AG04450 (cell line): Measurements from ENCODE around the gene DKK2. TPM values are rescaled to one million over a fixed set of nuclear protein-coding genes. Genes with fewer than 3 reads are reported as not detected.

ENCODE experiments used
- CTCF ChIA-PET: fragments of 300-600, 350-600 bp; formaldehyde crosslinking; extraction: SDS; loops from one replicate; lab custom pipeline; 2022; ENCODE audit warnings: antibody characterized with exemption, inconsistent platforms; lab: Charles Lee
- POLR2A ChIA-PET: fragments of 350-600 bp; formaldehyde crosslinking; extraction: SDS; loops from one replicate; lab custom pipeline; 2021; ENCODE audit warnings: antibody characterized with exemption, inconsistent platforms; lab: Yijun Ruan, JAX
- DNase-seq: peaks from one replicate; pipeline ENCODE4 v3.0.0-alpha.2; 2011; ENCODE audit warnings: low read depth, low spot score
- H3K27ac ChIP-seq: one replicate; pipeline ENCODE4 v1.5.1; 2012; ENCODE audit warnings: low read depth, low read length, control low read depth
- H3K27me3 ChIP-seq: one replicate; pipeline ENCODE4 v1.6.0; 2012; ENCODE audit warnings: low read length; ENCODE audit not compliant: control insufficient read depth, insufficient read depth
- H3K4me3 ChIP-seq: 2 replicates; pipeline ENCODE4 v1.5.1; 2011; ENCODE audit warnings: mild to moderate bottlenecking, low read depth, low read length, control low read depth
- H3K9me3 ChIP-seq: 2 replicates; pipeline ENCODE4 v1.5.1; 2012; ENCODE audit warnings: low read length; ENCODE audit not compliant: control insufficient read depth, insufficient read depth
- CTCF ChIP-seq: IDR thresholded peaks from 2 replicates; pipeline ENCODE4 v1.5.1; 2011; ENCODE audit warnings: low read depth, low read length, control low read depth, inconsistent platforms
- polyA plus RNA-seq: library from polyadenylated mRNA; depleted of rRNA; stranded (reverse); fragments of >200 nt; gene quantifications from 2 replicates; pipeline ENCODE4 v1.2.3, GENCODE V29; 2011

DKK2 gene
- polyA plus RNA-seq, 1 experiment, result 0.74 TPM

- ChIA-PET POLR2A (no interaction called here), CTCF (no interaction called here)
- Histone ChIP-seq H3K4me3 (no peak overlapping the region), H3K9me3 (no peaks in the 10 kb centered on the region), H3K27me3 (no peaks in the 10 kb centered on the region), H3K27ac (no peak overlapping the region)
- DNase-seq, result no peak
- TF ChIP-seq CTCF, result no peak
Observed at GRCh38 chr4:107006218-107006617, 29.9 kb downstream of the DKK2 start.

GRCh38 chr4:106996490-106996889, 39.6 kb downstream of the DKK2 start:
- Histone ChIP-seq H3K4me3 (no peak overlapping the region), H3K9me3 (no peaks in the 10 kb centered on the region), H3K27ac (no peak overlapping the region), H3K27me3 (no peaks in the 10 kb centered on the region)
- POLR2A ChIA-PET, result no interaction called here
- no peak for TF ChIP-seq CTCF
- CTCF ChIA-PET, result no interaction called here
- no peak for DNase-seq

GRCh38 chr4:106993827-106994226, 42.3 kb downstream of the DKK2 start:
- TF ChIP-seq CTCF, result no peak
- H3K4me3 ChIP-seq, result no peak overlapping the region
- ChIA-PET POLR2A (no interaction called here), CTCF (no interaction called here)
- H3K27ac ChIP-seq, result no peak overlapping the region
- H3K27me3 ChIP-seq, result no peaks in the 10 kb centered on the region
- H3K9me3 ChIP-seq, result no peaks in the 10 kb centered on the region
- no peak for DNase-seq

GRCh38 chr4:106987311-106987710, 48.8 kb downstream of the DKK2 start:
- ChIA-PET POLR2A (no interaction called here), CTCF (no interaction called here)
- Histone ChIP-seq H3K27me3 (no peaks in the 10 kb centered on the region), H3K27ac (no peak overlapping the region), H3K9me3 (no peaks in the 10 kb centered on the region), H3K4me3 (no peak overlapping the region)
- TF ChIP-seq CTCF, result no peak
- no peak for DNase-seq

GRCh38 chr4:106986486-106986885, 49.6 kb downstream of the DKK2 start:
- ChIA-PET POLR2A (no interaction called here), CTCF (no interaction called here)
- Histone ChIP-seq H3K4me3 (no peak overlapping the region), H3K9me3 (no peaks in the 10 kb centered on the region), H3K27me3 (no peaks in the 10 kb centered on the region), H3K27ac (no peak overlapping the region)
- no peak for DNase-seq
- TF ChIP-seq CTCF, result no peak
